Tibial nerve (tissue), 4 donors: ENCODE measurements around the gene EPHA3. TPM values are rescaled to one million over a fixed set of nuclear protein-coding genes. Genes with fewer than 3 reads are reported as not detected.

ENCODE experiments used
- DNase-seq, 2 donors: peaks; one replicate each; pipeline ENCODE4 v3.0.0-alpha.2; 2019; ENCODE audit warnings: low spot score in 2 of 2
- H3K27ac ChIP-seq, 4 donors: fragments of 200-600 bp; sonication (generic) in 3 of 4; one replicate each; pipeline ENCODE4 v1.5.1; 2017 to 2019; ENCODE audit warnings: mild to moderate bottlenecking in 1 of 4
- H3K27me3 ChIP-seq, 2 donors: fragments of 200-600 bp; sonication (generic) in 1 of 2; one replicate each; pipeline versions ENCODE4 v1.5.1 to v1.6.0; 2017 to 2019
- H3K36me3 ChIP-seq, 3 donors: fragments of 200-600 bp; sonication (generic); one replicate each; pipeline ENCODE4 v1.5.1; 2018 to 2019
- H3K4me1 ChIP-seq, 4 donors: fragments of 200-600 bp; sonication (generic) in 3 of 4; one replicate each; pipeline ENCODE4 v1.5.1; 2017 to 2019
- H3K4me3 ChIP-seq, 4 donors: fragments of 200-600 bp; sonication (generic) in 3 of 4; one replicate each; pipeline ENCODE4 v1.5.1; 2017 to 2019; ENCODE audit warnings: mild to moderate bottlenecking in 1 of 4, moderate library complexity in 1 of 4
- H3K9me3 ChIP-seq, 4 donors: fragments of 200-600 bp; sonication (generic) in 3 of 4; one replicate each; pipeline ENCODE4 v1.5.1; 2017 to 2019
- EP300 ChIP-seq, 2 donors: sonication (generic); formaldehyde crosslinking; IDR thresholded peaks; one replicate each; pipeline ENCODE4 v1.6.1; 2017; ENCODE audit warnings: antibody characterized with exemption in 2 of 2, mild to moderate bottlenecking in 1 of 2
- POLR2A ChIP-seq, 2 donors: fragments of 450-650 bp; IDR thresholded peaks; one replicate each; pipeline ENCODE4 v1.6.1; 2017; ENCODE audit warnings: antibody characterized with exemption in 2 of 2, mild to moderate bottlenecking in 2 of 2, moderate library complexity in 2 of 2
- WGBS, 2 donors: methylation state at CpG; one replicate each; pipeline ENCODE4 v1.1.5; 2018; 5-methylcytosine and 5-hydroxymethylcytosine counted together
- total RNA-seq, 4 donors: library from RNA; depleted of rRNA; stranded (reverse); fragments of >200 nt; gene quantifications; one replicate each; pipeline ENCODE4 v1.1.0, GENCODE V29; 2016
- TF ChIP-seq, protein P1 (sequence below), 5 experiments: fragments of 200-600 bp in 3 of 5; fragments of 450-650 bp in 2 of 5; sonication (generic) in 3 of 5; IDR thresholded peaks; one replicate each; pipeline ENCODE4 v1.5.1; 2016 to 2019; ENCODE audit warnings: antibody characterized with exemption in 5 of 5, mild to moderate bottlenecking in 3 of 5, moderate library complexity in 2 of 5

EPHA3 gene
- total RNA-seq, 4 donors from 2014 or later = 6.1 to 20.1 (median 7.9) TPM

DNA sequence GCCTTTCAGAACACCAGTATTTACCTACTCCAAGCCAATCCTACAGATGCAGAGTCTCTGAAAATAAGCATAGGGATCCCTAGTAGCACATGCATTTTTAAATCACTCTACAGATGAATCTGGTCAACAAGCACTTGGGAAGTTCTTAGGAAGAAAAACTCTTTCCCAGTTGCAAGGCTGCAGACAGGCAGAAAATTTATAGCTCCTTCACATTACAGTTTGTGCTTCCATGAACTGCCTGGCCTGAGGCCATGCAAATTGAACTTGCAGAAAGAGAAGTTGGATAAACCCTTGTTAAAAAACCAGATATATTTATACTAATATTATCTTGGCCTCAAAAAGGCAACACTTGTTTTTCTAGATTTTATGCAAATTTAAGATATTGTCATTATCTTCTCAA, 256.9 kb downstream of the EPHA3 start:
- H3K27me3 ChIP-seq = no peaks in the 10 kb centered on the region
- H3K36me3 ChIP-seq = no peaks in the 10 kb centered on the region
- TF ChIP-seq, protein P1, sequence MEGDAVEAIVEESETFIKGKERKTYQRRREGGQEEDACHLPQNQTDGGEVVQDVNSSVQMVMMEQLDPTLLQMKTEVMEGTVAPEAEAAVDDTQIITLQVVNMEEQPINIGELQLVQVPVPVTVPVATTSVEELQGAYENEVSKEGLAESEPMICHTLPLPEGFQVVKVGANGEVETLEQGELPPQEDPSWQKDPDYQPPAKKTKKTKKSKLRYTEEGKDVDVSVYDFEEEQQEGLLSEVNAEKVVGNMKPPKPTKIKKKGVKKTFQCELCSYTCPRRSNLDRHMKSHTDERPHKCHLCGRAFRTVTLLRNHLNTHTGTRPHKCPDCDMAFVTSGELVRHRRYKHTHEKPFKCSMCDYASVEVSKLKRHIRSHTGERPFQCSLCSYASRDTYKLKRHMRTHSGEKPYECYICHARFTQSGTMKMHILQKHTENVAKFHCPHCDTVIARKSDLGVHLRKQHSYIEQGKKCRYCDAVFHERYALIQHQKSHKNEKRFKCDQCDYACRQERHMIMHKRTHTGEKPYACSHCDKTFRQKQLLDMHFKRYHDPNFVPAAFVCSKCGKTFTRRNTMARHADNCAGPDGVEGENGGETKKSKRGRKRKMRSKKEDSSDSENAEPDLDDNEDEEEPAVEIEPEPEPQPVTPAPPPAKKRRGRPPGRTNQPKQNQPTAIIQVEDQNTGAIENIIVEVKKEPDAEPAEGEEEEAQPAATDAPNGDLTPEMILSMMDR (IDR thresholded peaks at IDR 0.05) = no peak
- TF ChIP-seq POLR2A (IDR thresholded peaks at IDR 0.05) (no peak), EP300 (IDR thresholded peaks at IDR 0.05) (no peak)
- H3K4me3 ChIP-seq = no peak overlapping the region
- no peaks in the 10 kb centered on the region for H3K4me1 ChIP-seq
- no peak overlapping the region for H3K27ac ChIP-seq
- H3K9me3 ChIP-seq = no peaks in the 10 kb centered on the region
- DNase-seq = no peak

DNA sequence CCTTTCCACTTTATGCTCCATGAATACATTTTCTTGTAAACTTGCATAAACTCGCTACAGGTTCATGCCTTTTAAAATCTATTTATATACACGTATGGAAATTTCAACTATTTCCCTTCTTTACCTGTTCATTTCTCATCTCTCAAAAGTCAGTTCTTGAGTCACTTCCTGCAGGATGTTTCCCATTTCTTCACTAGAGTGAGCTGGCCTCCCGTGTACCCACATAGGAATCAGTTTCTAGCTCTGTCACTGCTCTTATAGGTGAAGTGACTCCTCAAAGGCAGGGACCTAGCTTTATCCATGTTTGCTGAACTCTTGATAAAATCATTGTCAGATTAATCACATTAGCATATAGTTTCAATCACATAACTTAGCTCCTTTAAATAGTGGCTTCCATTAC, 259.7 kb downstream of the EPHA3 start:
- no peaks in the 10 kb centered on the region for H3K4me1 ChIP-seq
- H3K4me3 ChIP-seq = no peak overlapping the region
- WGBS, 2 donors = 75 to 81% methylated on average over 3 of the region's 3 CpGs
- H3K27me3 ChIP-seq = no peaks in the 10 kb centered on the region
- H3K9me3 ChIP-seq = no peaks in the 10 kb centered on the region
- no peak for DNase-seq
- H3K36me3 ChIP-seq = no peaks in the 10 kb centered on the region
- no peak overlapping the region for H3K27ac ChIP-seq
- TF ChIP-seq, protein P1 (IDR thresholded peaks at IDR 0.05) = no peak
- TF ChIP-seq POLR2A (IDR thresholded peaks at IDR 0.05) = no peak
- no peak for TF ChIP-seq EP300 (IDR thresholded peaks at IDR 0.05)

DNA sequence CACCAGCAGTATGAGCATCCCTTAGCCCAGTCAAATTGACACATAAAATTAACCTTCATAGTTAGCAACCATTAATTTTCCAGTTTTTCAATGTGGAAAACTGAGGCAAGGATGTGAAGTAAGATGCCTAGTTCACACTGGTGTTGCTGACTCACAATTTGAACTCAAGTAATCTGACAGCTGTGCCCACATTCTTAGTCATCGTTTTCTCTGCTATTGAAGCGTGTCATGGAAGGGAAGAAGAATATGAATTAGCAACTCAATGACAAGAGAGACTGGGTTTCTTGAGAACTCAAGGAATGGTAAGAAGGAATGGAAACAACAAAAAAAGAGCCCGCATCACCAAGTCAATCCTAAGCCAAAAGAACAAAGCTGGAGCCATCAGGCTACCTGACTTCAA, 261.4 kb downstream of the EPHA3 start:
- no peaks in the 10 kb centered on the region for H3K27me3 ChIP-seq
- H3K36me3 ChIP-seq = no peaks in the 10 kb centered on the region
- no peak for TF ChIP-seq POLR2A (IDR thresholded peaks at IDR 0.05)
- no peak for TF ChIP-seq EP300 (IDR thresholded peaks at IDR 0.05)
- TF ChIP-seq, protein P1 (IDR thresholded peaks at IDR 0.05) = no peak
- no peaks in the 10 kb centered on the region for H3K9me3 ChIP-seq
- H3K27ac ChIP-seq = no peak overlapping the region
- no peak overlapping the region for H3K4me3 ChIP-seq
- 94 to 96% methylated on average over 3 of the region's 3 CpGs for WGBS, 2 donors
- no peaks in the 10 kb centered on the region for H3K4me1 ChIP-seq
- DNase-seq = no peak

DNA sequence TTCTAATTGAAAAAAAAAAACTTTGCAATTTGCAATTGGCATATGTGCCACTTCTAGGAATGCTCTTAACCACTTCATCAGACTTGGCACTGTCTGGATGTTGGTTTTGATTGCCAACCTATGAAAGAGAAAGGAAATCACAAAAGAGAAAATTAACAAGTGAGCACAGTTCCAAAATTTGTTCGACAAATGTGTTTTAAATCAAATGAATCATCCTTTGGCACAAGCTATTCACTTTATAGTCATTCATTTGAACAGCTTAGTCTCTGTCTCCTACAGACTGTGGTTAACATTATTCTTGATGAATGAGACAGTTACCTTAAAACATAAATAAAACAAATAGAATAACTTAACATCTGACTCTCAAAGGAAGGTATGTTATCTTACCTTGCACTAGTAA, 265.0 kb downstream of the EPHA3 start:
- no peak overlapping the region for H3K27ac ChIP-seq
- no peaks in the 10 kb centered on the region for H3K27me3 ChIP-seq
- no peak overlapping the region for H3K4me3 ChIP-seq
- DNase-seq = no peak
- no peaks in the 10 kb centered on the region for H3K36me3 ChIP-seq
- no peaks in the 10 kb centered on the region for H3K9me3 ChIP-seq
- TF ChIP-seq, protein P1 (IDR thresholded peaks at IDR 0.05) = no peak
- no peaks in the 10 kb centered on the region for H3K4me1 ChIP-seq
- 12 to 28% methylated on average over 1 of the region's 1 CpG for WGBS, 2 donors

DNA sequence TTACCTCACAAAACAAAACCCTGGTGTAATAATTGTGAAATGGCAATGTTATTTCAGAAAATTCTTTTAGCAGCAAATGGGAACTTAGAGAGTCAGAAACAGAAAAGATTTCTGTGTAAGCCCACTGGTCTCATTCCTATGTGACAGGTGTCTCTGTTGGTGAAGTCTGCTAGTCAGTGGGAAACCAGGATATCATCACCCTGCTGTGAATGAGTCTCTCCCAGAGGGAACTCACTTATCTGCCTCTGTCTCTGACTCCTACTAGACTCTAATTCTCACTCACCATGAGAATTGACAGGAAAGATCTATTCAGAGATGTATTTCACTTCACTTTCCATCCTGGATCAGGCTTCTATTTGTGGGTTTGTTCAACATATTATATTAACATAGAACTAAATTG, 266.0 kb downstream of the EPHA3 start:
- Histone ChIP-seq H3K27me3 (no peaks in the 10 kb centered on the region), H3K9me3 (no peaks in the 10 kb centered on the region), H3K4me1 (no peaks in the 10 kb centered on the region), H3K4me3 (no peak overlapping the region), H3K36me3 (no peaks in the 10 kb centered on the region), H3K27ac (no peak overlapping the region)
- no peak for DNase-seq
- TF ChIP-seq POLR2A (IDR thresholded peaks at IDR 0.05) = no peak
- no peak for TF ChIP-seq EP300 (IDR thresholded peaks at IDR 0.05)
- TF ChIP-seq, protein P1 (IDR thresholded peaks at IDR 0.05) = no peak
